LNCaP clone FGC (cell line): ENCODE data around the gene ANKS3.

Source experiments
- DNase-seq: peaks from one replicate; pipeline ENCODE4 v3.0.0-alpha.2; 2011; ENCODE audit warnings: low read depth
- H3K4me3 ChIP-seq: 2 replicates; pipeline ENCODE4 v1.5.1; 2011; ENCODE audit warnings: mild to moderate bottlenecking, low read depth, low read length, control low read depth
- CTCF ChIP-seq: IDR thresholded peaks from 2 replicates; pipeline ENCODE4 v1.5.1; 2012; ENCODE audit warnings: mild to moderate bottlenecking; ENCODE audit not compliant: control insufficient read depth, insufficient read depth; ENCODE audit errors: extremely low read depth

Gene ANKS3

GRCh38 chr16:4646773-4647643 is 87.1 kb downstream of the ANKS3 start:
- TF ChIP-seq CTCF = no peak
- H3K4me3 ChIP-seq = no peak overlapping the region
- DNase-seq = no peak
